GM12878 (cell line): ENCODE data around the gene SPN. TPM values are rescaled to one million over a fixed set of nuclear protein-coding genes. Genes with fewer than 3 reads are reported as not detected.

Source experiments
- ATAC-seq: fragments of 200-7000 bp; cut with Tn5 transposase; 3 replicates; pipeline ENCODE4 v1.9.1; 2020; ENCODE audit warnings: mild to moderate bottlenecking, moderate library complexity
- BruUV-seq: library from RNA; stranded (reverse); fragments of 400-500 nt; replicated peaks from 2 replicates; lab custom pipeline; 2021; lab: Mats Ljungman, UMichigan
- CTCF ChIA-PET: fragments of 300-600 bp; sonication (Branson Sonifier 250); formaldehyde crosslinking; extraction: SDS; loops from one replicate; lab custom pipeline; 2021; ENCODE audit warnings: inconsistent platforms; lab: Yijun Ruan, JAX
- POLR2A ChIA-PET: fragments of 350-600 bp; formaldehyde crosslinking; extraction: SDS; loops from one replicate; lab custom pipeline; 2021; ENCODE audit warnings: inconsistent platforms; lab: Charles Lee
- RAD21 ChIA-PET: fragments of 300-600 bp; sonication (Branson Sonifier 250); formaldehyde crosslinking; loops from one replicate; lab custom pipeline; 2023; ENCODE audit warnings: antibody characterized with exemption; ENCODE audit not compliant: unreplicated experiment; lab: Charles Lee
- SMC1A ChIA-PET: fragments of 300-600 bp; sonication (Branson Sonifier 250); formaldehyde crosslinking; loops from one replicate; lab custom pipeline; 2023; ENCODE audit not compliant: unreplicated experiment, uncharacterized antibody; lab: Charles Lee
- DNase-seq: peaks from one replicate; pipeline ENCODE4 v3.0.0-alpha.2; 2011; ENCODE audit warnings: low read depth, low spot score
- FAIRE-seq: peaks from 3 replicates; lab custom pipeline; 2011; peaks lifted over from hg19 to GRCh38; lab: Jason Lieb, UNC
- H2AFZ ChIP-seq: 2 replicates; pipeline ENCODE4 v1.6.0; 2011; ENCODE audit warnings: low read depth, low read length, control low read depth; ENCODE audit not compliant: control insufficient read depth
- H3K27ac ChIP-seq: 2 replicates; pipeline ENCODE4 v1.5.1; 2011; ENCODE audit warnings: control low read depth; ENCODE audit not compliant: control insufficient read depth, insufficient read depth
- H3K27me3 ChIP-seq, 2 experiments: replicated peaks in 1 of 2; 2 replicates each; pipeline versions ENCODE4 v1.6.0 to v1.6.1; 2011; ENCODE audit warnings: low read length in 1 of 2; ENCODE audit not compliant: control insufficient read depth in 2 of 2, insufficient read depth in 2 of 2
- H3K36me3 ChIP-seq, 2 experiments: 2 replicates each; pipeline ENCODE4 v1.5.1; 2011; ENCODE audit warnings: low read length in 1 of 2; ENCODE audit not compliant: control insufficient read depth in 2 of 2, insufficient read depth in 2 of 2
- H3K4me1 ChIP-seq: 2 replicates; pipeline ENCODE4 v1.6.1; 2011; ENCODE audit warnings: mild to moderate bottlenecking, low read length, moderate library complexity, mixed read lengths; ENCODE audit not compliant: control insufficient read depth, insufficient read depth
- H3K4me2 ChIP-seq: 2 replicates; pipeline ENCODE4 v1.6.0; 2011; ENCODE audit warnings: control low read depth; ENCODE audit not compliant: control insufficient read depth, insufficient read depth
- H3K4me3 ChIP-seq: fragments of 200-600 bp; sonication (generic); 2 replicates; pipeline ENCODE4 v1.5.1; 2016
- H3K79me2 ChIP-seq: 2 replicates; pipeline ENCODE4 v1.6.0; 2011; ENCODE audit warnings: low read length; ENCODE audit not compliant: control insufficient read depth, insufficient read depth
- H3K9ac ChIP-seq: 2 replicates; pipeline ENCODE4 v1.8.0; 2011; ENCODE audit warnings: low read length, control low read depth, mixed read lengths; ENCODE audit not compliant: control insufficient read depth, insufficient read depth
- H3K9me3 ChIP-seq: replicated peaks from 3 replicates; pipeline ENCODE4 v1.5.1; 2011; ENCODE audit warnings: mild to moderate bottlenecking, low read length; ENCODE audit not compliant: control insufficient read depth, insufficient read depth
- H4K20me1 ChIP-seq: 2 replicates; pipeline ENCODE4 v1.6.0; 2011; ENCODE audit not compliant: control insufficient read depth, insufficient read depth
- CEBPB ChIP-seq, 2 experiments: fragments of 150-350 bp in 1 of 2; IDR thresholded peaks; 2 replicates each; pipeline ENCODE4 v1.6.1; 2012 to 2014; ENCODE audit warnings: low read depth in 2 of 2, low read length in 2 of 2, borderline replicate concordance in 1 of 2, inconsistent platforms in 1 of 2
- EZH2 ChIP-seq: IDR thresholded peaks from 2 replicates; pipeline ENCODE4 v1.6.1; 2012; ENCODE audit warnings: low read depth, mild to moderate bottlenecking, control low read depth, inconsistent platforms, low read length, borderline replicate concordance; ENCODE audit not compliant: control insufficient read depth
- FOXM1 ChIP-seq: IDR thresholded peaks from 2 replicates; pipeline ENCODE4 v1.6.1; 2012; ENCODE audit warnings: low read depth, mild to moderate bottlenecking, inconsistent platforms, low read length, moderate library complexity
- HDGF ChIP-seq: fragments of 450-650 bp; IDR thresholded peaks from 2 replicates; pipeline ENCODE4 v1.6.1; 2016; ENCODE audit warnings: antibody characterized with exemption
- PKNOX1 ChIP-seq: fragments of 450-650 bp; IDR thresholded peaks from 2 replicates; pipeline ENCODE4 v1.6.1; 2016; ENCODE audit warnings: mild to moderate bottlenecking
- PML ChIP-seq: IDR thresholded peaks from 2 replicates; pipeline ENCODE4 v1.6.1; 2012; ENCODE audit warnings: low read length, inconsistent platforms
- POLR2A ChIP-seq: IDR thresholded peaks from 2 replicates; pipeline ENCODE4 v1.6.1; 2011; ENCODE audit warnings: low read depth, mild to moderate bottlenecking, low read length
- POLR2AphosphoS5 ChIP-seq: IDR thresholded peaks from 2 replicates; pipeline ENCODE4 v1.6.1; 2011; ENCODE audit warnings: mild to moderate bottlenecking, low read length, inconsistent platforms
- SIN3A ChIP-seq: IDR thresholded peaks from 2 replicates; pipeline ENCODE4 v1.6.1; 2012; ENCODE audit warnings: low read depth, low read length, improper control_type of control experiment
- SMC3 ChIP-seq: IDR thresholded peaks from 2 replicates; pipeline ENCODE4 v1.6.1; 2011; ENCODE audit warnings: low read length, improper control_type of control experiment, borderline replicate concordance
- SUZ12 ChIP-seq: fragments of 200-600 bp; sonication (generic); IDR thresholded peaks from one replicate; pipeline ENCODE4 v1.6.1; 2018; ENCODE audit warnings: antibody characterized with exemption, mild to moderate bottlenecking; ENCODE audit not compliant: unreplicated experiment
- TARDBP ChIP-seq: IDR thresholded peaks from 2 replicates; pipeline ENCODE4 v1.6.1; 2016; ENCODE audit warnings: borderline replicate concordance
- ZBTB11 ChIP-seq: fragments of 450-650 bp; formaldehyde crosslinking; IDR thresholded peaks from 2 replicates; pipeline ENCODE4 v1.5.0; 2022; ENCODE audit warnings: mild to moderate bottlenecking, missing genetic modification characterization
- ZNF24 ChIP-seq: fragments of 450-650 bp; IDR thresholded peaks from 2 replicates; pipeline ENCODE4 v1.6.1; 2017; ENCODE audit warnings: antibody characterized with exemption, mild to moderate bottlenecking
- WGBS: methylation state at CpG from one replicate; pipeline ENCODE4 v1.1.6; 2016; ENCODE audit warnings: low lambda C conversion rate; ENCODE audit not compliant: insufficient replicate concordance, insufficient coverage; ENCODE audit errors: missing lambda C conversion rate; 5-methylcytosine and 5-hydroxymethylcytosine counted together
- in situ Hi-C: fragments of 300-500 bp; cut with MboI; formaldehyde crosslinking; loops from 9 replicates; pipeline ENCODE4 v1.14.3; 2018; ENCODE audit warnings: mixed read lengths
- intact Hi-C: fragments of 100-400 bp; cut with micrococcal nuclease; formaldehyde crosslinking; loops from one replicate; pipeline ENCODE4 v1.14.2; 2022; ENCODE audit not compliant: unreplicated experiment
- polyA plus RNA-seq, 11 experiments: library from polyadenylated mRNA; depleted of rRNA in 4 of 11; unstranded in 6 of 11; stranded (reverse) in 5 of 11; fragments of >200 nt; fragmentation: Nextera tagmentation in 4 of 11; fragmentation: Illumina TruSeq in 1 of 11; extraction: Ambion mirVana in 4 of 11; extraction: Trizol in 1 of 11; gene quantifications; 1 replicate in 1 of 11; 2 replicates in 10 of 11; pipeline versions ENCODE4 v1.2.1 to v1.2.3, GENCODE V29; 2011 to 2016; ENCODE audit warnings: inconsistent platforms in 2 of 11, missing spikeins in 2 of 11, low read depth in 1 of 11
- total RNA-seq, 4 experiments: library from RNA; depleted of rRNA in 3 of 4; stranded (reverse); fragments of >200 nt in 3 of 4; fragmentation: Illumina TruSeq in 1 of 4; extraction: Trizol in 1 of 4; gene quantifications; 2 replicates each; pipeline versions ENCODE4 v1.2.1 to v1.2.3, GENCODE V29; 2013 to 2021
- TF ChIP-seq, protein P1 (sequence below): IDR thresholded peaks from 2 replicates; pipeline ENCODE4 v1.6.1; 2011; ENCODE audit warnings: mild to moderate bottlenecking, low read depth, low read length, moderate library complexity; ENCODE audit not compliant: insufficient replicate concordance

Gene SPN
- total and polyA plus RNA-seq, 10 of the 15 experiments (the other 5 are each of a cell fraction or from before 2014, with no cell fraction given) = 16.2 to 173 (median 92.7) TPM

- 94% methylated on average over 3 of the region's 5 CpGs for WGBS
- ChIA-PET CTCF (interaction anchor here (1.0 to 2.9 kb wide), 10 partner anchors 10 to 37 kb away, joined by 3 to 17 read pairs (median 6); partner anchors contain the start of gene SPN), SMC1A (interaction anchor here (0.6 to 6.9 kb wide), 9 partner anchors 9 to 42 kb away, joined by 3 to 69 read pairs (median 3); partner anchors contain the start of gene SPN), POLR2A (interaction anchor here (0.5 to 3.4 kb wide), 9 partner anchors 9 to 76 kb away, joined by 3 to 28 read pairs (median 5); partner anchors contain the start of gene SPN), RAD21 (interaction anchor here (0.6 to 5.7 kb wide), 14 partner anchors 10 to 354 kb away, joined by 3 to 66 read pairs (median 4); partner anchors contain the start of genes MVP and SPN)
- DNase-seq (no peak), ATAC-seq (peak; percentile 82), FAIRE-seq (no peak)
- H4K20me1 ChIP-seq = no peaks in the 10 kb centered on the region
- H3K27me3 ChIP-seq = no peaks in the 10 kb centered on the region
- intact Hi-C loops (loop anchor here (5.0 kb wide), 1 partner anchor 36 kb away; no protein-coding TSS in a partner anchor), in situ Hi-C loops (no loop called here)
- no peak for TF ChIP-seq PML
- no peak for TF ChIP-seq ZNF24
- TF ChIP-seq POLR2AphosphoS5 = peak; percentile 42; the same call in 1 of the 2 replicates
- TF ChIP-seq SMC3 = peak; percentile 6; the same call in 1 of the 2 replicates
- TF ChIP-seq SIN3A = no peak
- TF ChIP-seq FOXM1 = no peak
- TF ChIP-seq SUZ12 = no peak
- peak; percentile 67 for TF ChIP-seq POLR2A
- TF ChIP-seq CEBPB (IDR thresholded peaks at IDR 0.05; ENCODE audit: borderline replicate concordance in 1 of 2, low read depth in 2 of 2, low read length in 2 of 2) = no peak
- TF ChIP-seq ZBTB11 (CRISPR knock-in tag) = no peak
- peak; percentile 63; the same call in 1 of the 2 replicates for TF ChIP-seq HDGF
- no peak for TF ChIP-seq EZH2
- TF ChIP-seq PKNOX1 = peak; percentile 67
- TF ChIP-seq TARDBP = no peak
- TF ChIP-seq, protein P1, sequence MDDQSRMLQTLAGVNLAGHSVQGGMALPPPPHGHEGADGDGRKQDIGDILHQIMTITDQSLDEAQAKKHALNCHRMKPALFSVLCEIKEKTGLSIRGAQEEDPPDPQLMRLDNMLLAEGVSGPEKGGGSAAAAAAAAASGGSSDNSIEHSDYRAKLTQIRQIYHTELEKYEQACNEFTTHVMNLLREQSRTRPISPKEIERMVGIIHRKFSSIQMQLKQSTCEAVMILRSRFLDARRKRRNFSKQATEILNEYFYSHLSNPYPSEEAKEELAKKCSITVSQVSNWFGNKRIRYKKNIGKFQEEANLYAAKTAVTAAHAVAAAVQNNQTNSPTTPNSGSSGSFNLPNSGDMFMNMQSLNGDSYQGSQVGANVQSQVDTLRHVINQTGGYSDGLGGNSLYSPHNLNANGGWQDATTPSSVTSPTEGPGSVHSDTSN = peak; percentile 24
- peak within 1 kb of the TSS; percentile 85 for H3K27ac ChIP-seq
- H3K4me2 ChIP-seq = peak within 1 kb of the TSS; percentile 95
- no peaks in the 10 kb centered on the region for H3K9me3 ChIP-seq
- peak within 1 kb of the TSS; percentile 84 for H3K4me3 ChIP-seq
- BruUV-seq = no TSS peak
- H3K79me2 ChIP-seq = peaks cover 14% of the 10 kb centered on the region
- peaks cover 8% of the 10 kb centered on the region; the same call in 1 of the 2 replicates for H3K4me1 ChIP-seq
- H3K9ac ChIP-seq = peak within 1 kb of the TSS; percentile 81
- peak within 1 kb of the TSS; percentile 52 for H2AFZ ChIP-seq
- no peaks in the 10 kb centered on the region; a peak in 1 of 4 replicates for H3K36me3 ChIP-seq
These were observed 15.7 kb downstream of the SPN start, which contains the start of gene QPRT for GRCh38 chr16:29678691-29679267. Gene QPRT, plus strand, starts transcription at chr16:29679180. Its CDS starts 18 bp downstream, at chr16:29679198.
